Measurements from ENCODE around the gene CHD2. TPM values are rescaled to one million over a fixed set of nuclear protein-coding genes. Genes with fewer than 3 reads are reported as not detected.
"Not testable (repeated sequence)": the region's sequence is repeated elsewhere in the genome, so short reads cannot be mapped to it uniquely, and the experiment has no call there.

CHD2 gene
- total RNA-seq, 2 donors from 2014 or later: 177 to 180 TPM

GRCh38 chr15:92918881-92919280, 18.8 kb downstream of the CHD2 start:
- not testable (repeated sequence) for H3K36me3 Mint-ChIP-seq

GRCh38 chr15:92920595-92921161, 20.6 kb downstream of the CHD2 start:
- Mint-ChIP-seq H3K27ac (peak overlapping the region; percentile 56 to 87), H3K4me1 (ENCODE audit: low read depth in 2 of 2) (peaks cover 63 to 68% of the 10 kb centered on the region in 2 donors), H3K4me3 (no peak overlapping the region), H3K36me3 (peaks cover 2% of the 10 kb centered on the region), H3K9me3 (no peaks in the 10 kb centered on the region), H3K27me3 (no peaks in the 10 kb centered on the region)
- ATAC-seq (no peak), DNase-seq (ENCODE audit: low spot score) (no peak)

More at GRCh38 chr15:92918881-92919280, 18.8 kb downstream of the CHD2 start:
- not testable (repeated sequence) for H3K27me3 Mint-ChIP-seq; DNase-seq (ENCODE audit: low spot score); ATAC-seq; H3K27ac Mint-ChIP-seq; H3K9me3 Mint-ChIP-seq; H3K4me3 Mint-ChIP-seq
- H3K4me1 Mint-ChIP-seq (ENCODE audit: low read depth in 2 of 2): peaks cover 68 to 78% of the 10 kb centered on the region in 2 donors

GRCh38 chr15:92921215-92922131, 21.3 kb downstream of the CHD2 start:
- H3K27me3 Mint-ChIP-seq: no peaks in the 10 kb centered on the region
- no peak for DNase-seq (ENCODE audit: low spot score)
- no peaks in the 10 kb centered on the region for H3K9me3 Mint-ChIP-seq
- ATAC-seq: peak in 1 of 2 donors; percentile 28
- H3K36me3 Mint-ChIP-seq: peaks cover 10% of the 10 kb centered on the region
- H3K27ac Mint-ChIP-seq: peak overlapping the region; percentile 56 to 87
- no peak overlapping the region for H3K4me3 Mint-ChIP-seq
- peaks cover 64 to 68% of the 10 kb centered on the region in 2 donors for H3K4me1 Mint-ChIP-seq (ENCODE audit: low read depth in 2 of 2)

- H3K27me3 Mint-ChIP-seq: no peaks in the 10 kb centered on the region
- peaks cover 62 to 64% of the 10 kb centered on the region in 2 donors for H3K4me1 Mint-ChIP-seq (ENCODE audit: low read depth in 2 of 2)
- ATAC-seq (no peak), DNase-seq (ENCODE audit: low spot score) (no peak)
- H3K9me3 Mint-ChIP-seq: no peaks in the 10 kb centered on the region
- peaks cover 18% of the 10 kb centered on the region for H3K36me3 Mint-ChIP-seq
- peak overlapping the region; percentile 34 for H3K4me3 Mint-ChIP-seq
- peak overlapping the region; percentile 56 to 87 for H3K27ac Mint-ChIP-seq
Observed at GRCh38 chr15:92922418-92923002, 22.4 kb downstream of the CHD2 start.

GRCh38 chr15:92924216-92924615, 24.1 kb downstream of the CHD2 start:
- H3K4me3 Mint-ChIP-seq: no peak overlapping the region
- no peaks in the 10 kb centered on the region for H3K9me3 Mint-ChIP-seq
- peaks cover 57% of the 10 kb centered on the region in 2 donors for H3K4me1 Mint-ChIP-seq (ENCODE audit: low read depth in 2 of 2)
- no peaks in the 10 kb centered on the region for H3K27me3 Mint-ChIP-seq
- DNase-seq (ENCODE audit: low spot score): no peak
- no peak for ATAC-seq
- H3K36me3 Mint-ChIP-seq: peaks cover 30% of the 10 kb centered on the region
- H3K27ac Mint-ChIP-seq: peak overlapping the region; percentile 56 to 87

- Mint-ChIP-seq H3K27ac (peak overlapping the region; percentile 49 to 86), H3K4me3 (no peak overlapping the region), H3K9me3 (no peaks in the 10 kb centered on the region), H3K36me3 (peaks cover 30% of the 10 kb centered on the region), H3K4me1 (ENCODE audit: low read depth in 2 of 2) (peaks cover 48 to 52% of the 10 kb centered on the region in 2 donors), H3K27me3 (no peaks in the 10 kb centered on the region)
- DNase-seq (ENCODE audit: low spot score): no peak
- no peak for ATAC-seq
Observed at GRCh38 chr15:92925454-92925853, 25.3 kb downstream of the CHD2 start.

- DNase-seq (ENCODE audit: low spot score): no peak
Observed at GRCh38 chr15:92928225-92928750, 28.2 kb downstream of the CHD2 start.

GRCh38 chr15:92929002-92929401, 28.9 kb downstream of the CHD2 start:
- Mint-ChIP-seq H3K27ac (peak overlapping the region; percentile 49 to 86), H3K4me1 (ENCODE audit: low read depth in 2 of 2) (peaks cover 17 to 28% of the 10 kb centered on the region in 2 donors), H3K4me3 (no peak overlapping the region), H3K27me3 (no peaks in the 10 kb centered on the region), H3K36me3 (peaks cover 35% of the 10 kb centered on the region), H3K9me3 (no peaks in the 10 kb centered on the region)
- DNase-seq (ENCODE audit: low spot score) (no peak), ATAC-seq (no peak)

More at GRCh38 chr15:92928225-92928750, 28.2 kb downstream of the CHD2 start:
- H3K27me3 Mint-ChIP-seq: no peaks in the 10 kb centered on the region
- no peak for ATAC-seq
- peaks cover 35% of the 10 kb centered on the region for H3K36me3 Mint-ChIP-seq
- no peak overlapping the region for H3K4me3 Mint-ChIP-seq
- H3K27ac Mint-ChIP-seq: peak overlapping the region; percentile 49 to 86
- no peaks in the 10 kb centered on the region for H3K9me3 Mint-ChIP-seq
- peaks cover 21 to 29% of the 10 kb centered on the region in 2 donors for H3K4me1 Mint-ChIP-seq (ENCODE audit: low read depth in 2 of 2)

GRCh38 chr15:92930054-92930621, 30.0 kb downstream of the CHD2 start:
- Mint-ChIP-seq H3K27ac (peak overlapping the region in 1 of 2 donors; percentile 21), H3K36me3 (peaks cover 44% of the 10 kb centered on the region), H3K27me3 (no peaks in the 10 kb centered on the region), H3K4me3 (no peak overlapping the region), H3K9me3 (no peaks in the 10 kb centered on the region), H3K4me1 (ENCODE audit: low read depth in 2 of 2) (peaks cover 27 to 30% of the 10 kb centered on the region in 2 donors)
- no peak for DNase-seq (ENCODE audit: low spot score)
- no peak for ATAC-seq

GRCh38 chr15:92930776-92931175, 30.7 kb downstream of the CHD2 start:
- Mint-ChIP-seq H3K4me1 (ENCODE audit: low read depth in 2 of 2) (peaks cover 29 to 33% of the 10 kb centered on the region in 2 donors), H3K36me3 (peaks cover 47% of the 10 kb centered on the region), H3K27ac (peak overlapping the region in 1 of 2 donors; percentile 21), H3K27me3 (no peaks in the 10 kb centered on the region), H3K4me3 (no peak overlapping the region), H3K9me3 (no peaks in the 10 kb centered on the region)
- no peak for DNase-seq (ENCODE audit: low spot score)
- ATAC-seq: no peak

GRCh38 chr15:92932946-92933649, 33.0 kb downstream of the CHD2 start:
- H3K36me3 Mint-ChIP-seq: peaks cover 40% of the 10 kb centered on the region
- H3K4me1 Mint-ChIP-seq (ENCODE audit: low read depth in 2 of 2): peaks cover 32 to 33% of the 10 kb centered on the region in 2 donors
- DNase-seq (ENCODE audit: low spot score): no peak
- H3K4me3 Mint-ChIP-seq: no peak overlapping the region
- no peak overlapping the region for H3K27ac Mint-ChIP-seq
- no peak for ATAC-seq
- no peaks in the 10 kb centered on the region for H3K9me3 Mint-ChIP-seq
- no peaks in the 10 kb centered on the region for H3K27me3 Mint-ChIP-seq

GRCh38 chr15:92933831-92934230, 33.7 kb downstream of the CHD2 start:
- no peak for DNase-seq (ENCODE audit: low spot score)
- Mint-ChIP-seq H3K4me3 (no peak overlapping the region), H3K9me3 (no peaks in the 10 kb centered on the region), H3K27ac (peak overlapping the region in 1 of 2 donors; percentile 61), H3K4me1 (ENCODE audit: low read depth in 2 of 2) (peaks cover 32 to 33% of the 10 kb centered on the region in 2 donors), H3K27me3 (no peaks in the 10 kb centered on the region), H3K36me3 (peaks cover 32% of the 10 kb centered on the region)
- ATAC-seq: no peak

- no peaks in the 10 kb centered on the region for H3K9me3 Mint-ChIP-seq
- peaks cover 38% of the 10 kb centered on the region for H3K36me3 Mint-ChIP-seq
- no peak overlapping the region for H3K4me3 Mint-ChIP-seq
- DNase-seq (ENCODE audit: low spot score): no peak
- H3K4me1 Mint-ChIP-seq (ENCODE audit: low read depth in 2 of 2): peaks cover 32 to 37% of the 10 kb centered on the region in 2 donors
- H3K27me3 Mint-ChIP-seq: no peaks in the 10 kb centered on the region
- H3K27ac Mint-ChIP-seq: peak overlapping the region; percentile 61 to 65
- ATAC-seq: no peak
Observed at GRCh38 chr15:92934716-92935115, 34.6 kb downstream of the CHD2 start.

Measured in natural killer cell treated with Interleukin-12 subunit alpha and Interleukin-12 subunit beta and Interleukin-15 and Interleukin-18, amount 100 ng/mL, for 72 hours (primary cell).